ENCODE data around the gene CCND2. TPM values are rescaled to one million over a fixed set of nuclear protein-coding genes. Genes with fewer than 3 reads are reported as not detected.

Gene CCND2
- total and polyA plus RNA-seq, 2 of the 8 experiments (the other 6 are each of a cell fraction or from before 2014, with no cell fraction given): 41.7 to 223 TPM

DNA sequence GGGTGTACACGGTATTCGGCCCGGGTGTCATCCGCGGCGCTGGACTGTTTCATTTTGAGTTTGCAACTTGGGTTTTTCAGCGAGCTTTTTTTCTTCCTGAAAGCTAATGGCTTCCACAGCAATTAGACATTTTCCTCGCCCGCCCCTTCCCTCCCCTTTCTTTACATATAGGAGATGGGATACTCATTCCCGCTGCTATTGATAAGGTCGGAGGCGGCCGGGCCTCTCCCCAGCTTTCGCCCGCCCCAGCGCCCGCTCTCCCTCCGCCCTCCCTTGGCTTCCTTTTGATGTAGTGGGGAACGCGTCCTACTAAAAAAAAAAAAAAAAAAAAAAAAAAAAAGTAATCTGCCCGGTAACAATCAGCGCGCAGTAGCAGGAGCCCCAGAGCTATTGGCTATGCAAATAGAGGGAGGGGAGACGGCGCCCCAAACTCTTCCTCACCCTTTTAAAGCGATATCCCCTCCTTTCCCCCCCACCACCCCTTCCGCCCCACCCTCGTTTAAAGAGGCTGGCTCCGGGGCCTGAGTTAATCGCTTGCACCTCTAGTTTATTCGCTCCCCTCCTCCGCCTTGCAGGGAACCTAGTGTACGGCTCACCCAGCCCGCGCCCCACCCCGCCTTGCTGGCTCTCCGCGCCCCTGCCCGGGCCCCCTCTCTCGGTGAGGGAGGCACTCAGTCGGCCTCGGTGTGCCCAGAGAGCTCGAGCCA, 1.7 kb upstream of the CCND2 start:
- ChIA-PET CTCF (ENCODE audit: partially characterized antibody) (interaction anchor here (0.6 to 1.6 kb wide), 9 partner anchors 68 to 864 kb away, joined by 3 to 5 read pairs (median 3); no protein-coding TSS in a partner anchor), POLR2A (ENCODE audit: partially characterized antibody) (interaction anchor here (0.7 to 29.3 kb wide), 20 partner anchors 11 to 389 kb away, joined by 3 to 531 read pairs (median 5); partner anchors contain the start of gene TIGAR)
- Histone ChIP-seq H3K79me2 (ENCODE audit: control insufficient read depth in 1 of 2, insufficient read depth in 2 of 2, low read length in 2 of 2) (peaks cover 7 to 32% of the 10 kb centered on the region in 2 experiments; a peak in 3 of 4 replicates), H3K18ac (ENCODE audit: extremely low read depth, low read length) (peak overlapping the region; percentile 97), H3K4ac (replicated peaks; ENCODE audit: insufficient read length, low read depth, low read length) (peak overlapping the region; percentile 97), H3K9me3 (ENCODE audit: insufficient read depth in 2 of 2, low read depth in 1 of 2, low read length in 1 of 2) (no peaks in the 10 kb centered on the region), H2BK15ac (ENCODE audit: low read length) (peak overlapping the region; percentile 95; the same call in 1 of the 2 replicates), H2BK120ac (replicated peaks; ENCODE audit: low read depth, low read length) (peak overlapping the region; percentile 79), H4K8ac (ENCODE audit: extremely low read depth, insufficient read depth, low read length) (peak overlapping the region; percentile 96), H3K4me1 (replicated peaks in 1 of 4; ENCODE audit: control insufficient read depth in 3 of 4, insufficient read depth in 4 of 4, low read length in 3 of 4) (peaks cover 7 to 29% (median 13%) of the 10 kb centered on the region in 4 experiments), H2BK5ac (ENCODE audit: low read depth, low read length) (peak overlapping the region; percentile 95; the same call in 1 of the 2 replicates), H3K9ac (replicated peaks in 1 of 4; ENCODE audit: extremely low read depth in 1 of 4, low read depth in 3 of 4, low read length in 3 of 4) (peak overlapping the region in 2 of 4 experiments; percentile 36 to 40; a peak in 3 of 7 replicates), H2AFZ (ENCODE audit: low read length) (no peak overlapping the region), H3K14ac (ENCODE audit: insufficient read length) (peak overlapping the region; percentile 19), H4K5ac (ENCODE audit: insufficient read length, low read depth, low read length) (peak overlapping the region; percentile 91), H4K20me1 (replicated peaks in 1 of 2; ENCODE audit: control insufficient read depth in 1 of 2, insufficient read depth in 2 of 2, low read length in 2 of 2) (peaks cover 0 to 4% of the 10 kb centered on the region in 2 experiments), H3K36me3 (ENCODE audit: control insufficient read depth in 2 of 4, insufficient read depth in 4 of 4, low read length in 3 of 4) (peaks cover 0 to 10% (median 3%) of the 10 kb centered on the region in 4 experiments; a peak in 3 of 8 replicates), H2BK12ac (ENCODE audit: low read depth, low read length) (peak overlapping the region; percentile 100), H3K4me2 (ENCODE audit: insufficient read depth in 1 of 2, low read depth in 2 of 2, low read length in 2 of 2) (peak overlapping the region; percentile 93 to 99), H3K27ac (ENCODE audit: low read depth, low read length) (no peak overlapping the region), H3K27me3 (replicated peaks in 1 of 4; ENCODE audit: control insufficient read depth in 3 of 4, extremely low read depth in 1 of 4, insufficient read depth in 3 of 4, low read length in 3 of 4) (peaks cover 2 to 45% (median 26%) of the 10 kb centered on the region in 4 experiments; a peak in 6 of 7 replicates), H4K91ac (replicated peaks; ENCODE audit: insufficient read length, low read length) (peak overlapping the region; percentile 99), H3K56ac (replicated peaks; ENCODE audit: insufficient read length, low read depth, low read length) (peak overlapping the region; percentile 73), H3K23me2 (ENCODE audit: low read depth, low read length) (peaks cover 40% of the 10 kb centered on the region), H2AK5ac (ENCODE audit: low read depth, low read length) (no peak overlapping the region), H2BK20ac (ENCODE audit: low read length) (peak overlapping the region; percentile 98; the same call in 1 of the 2 replicates), H3K23ac (ENCODE audit: insufficient read length) (no peak overlapping the region), H3K79me1 (ENCODE audit: low read depth, low read length) (peaks cover 2% of the 10 kb centered on the region; the same call in 1 of the 2 replicates), H3K4me3 (ENCODE audit: extremely low read depth in 1 of 4, insufficient read depth in 2 of 4, low read depth in 3 of 4, low read length in 4 of 4) (peak overlapping the region; percentile 49 to 97 (median 78))
- DNase-seq (ENCODE audit: low read depth in 1 of 2, low spot score in 2 of 2) (peak in 1 of 2 experiments; percentile 89), FAIRE-seq (no peak)
- 1% methylated on average over 10 of the region's 43 CpGs; no CpG with 5 or more reads in 1 of the 2 experiments for WGBS, 2 experiments (ENCODE audit: extremely low coverage in 1 of 2, insufficient coverage in 1 of 2, insufficient read length in 1 of 2, insufficient replicate concordance in 2 of 2, low coverage in 1 of 2, low lambda C conversion rate in 2 of 2, missing lambda C conversion rate in 1 of 2)
- TF ChIP-seq EGR1 (IDR thresholded peaks at IDR 0.05; ENCODE audit: borderline replicate concordance, low read depth, low read length): no peak
- peak; percentile 54; the same call in 1 of the 2 replicates for TF ChIP-seq SP1 (IDR thresholded peaks at IDR 0.05; ENCODE audit: low read depth, low read length)
- TF ChIP-seq RFX5 (IDR thresholded peaks at IDR 0.05; ENCODE audit: borderline replicate concordance, low read depth, low read length): peak; percentile 93
- TF ChIP-seq CREB1 (IDR thresholded peaks at IDR 0.05): peak; percentile 69
